Measurements from ENCODE around the gene HTATSF1.

The HTATSF1 gene

GRCh38 chrX:136496764-136497555, 432 bp upstream of the HTATSF1 start:
- DNase-seq = peak; percentile 91

GRCh38 chrX:136519069-136519468, 21.7 kb downstream of the HTATSF1 start:
- DNase-seq = no peak

- DNase-seq = no peak
Measured at GRCh38 chrX:136523770-136524169, 26.4 kb downstream of the HTATSF1 start.

GRCh38 chrX:136525738-136526606, 28.6 kb downstream of the HTATSF1 start:
- DNase-seq = no peak

- DNase-seq = peak; percentile 43
Measured at GRCh38 chrX:136528645-136529315, 31.4 kb downstream of the HTATSF1 start.

- DNase-seq = no peak
Measured at GRCh38 chrX:136529795-136530194, 32.4 kb downstream of the HTATSF1 start.

GRCh38 chrX:136531951-136532350, 34.6 kb downstream of the HTATSF1 start, which contains the start of gene VGLL1:
TSS of gene VGLL1 (plus strand) at chrX:136532215. CDS start at chrX:136536021, 3,806 bp downstream.
- DNase-seq = no peak

GRCh38 chrX:136534131-136534530, 36.7 kb downstream of the HTATSF1 start:
- no peak for DNase-seq

GRCh38 chrX:136538811-136539210, 41.4 kb downstream of the HTATSF1 start:
- DNase-seq = no peak

- no peak for DNase-seq
Measured at GRCh38 chrX:136540226-136540625, 42.8 kb downstream of the HTATSF1 start.

- DNase-seq = no peak
Measured at GRCh38 chrX:136541294-136541693, 43.9 kb downstream of the HTATSF1 start.

GRCh38 chrX:136542281-136542680, 44.9 kb downstream of the HTATSF1 start:
- no peak for DNase-seq

GRCh38 chrX:136546371-136546781, 49.0 kb downstream of the HTATSF1 start:
- DNase-seq = no peak

GRCh38 chrX:136549226-136549625, 51.8 kb downstream of the HTATSF1 start:
- DNase-seq = no peak

GRCh38 chrX:136551410-136551809, 54.0 kb downstream of the HTATSF1 start:
- DNase-seq = no peak

- DNase-seq = no peak
Measured at GRCh38 chrX:136555694-136556093, 58.3 kb downstream of the HTATSF1 start.
